ENCODE measurements around the gene KLC1. TPM values are rescaled to one million over a fixed set of nuclear protein-coding genes. Genes with fewer than 3 reads are reported as not detected.

The KLC1 gene
- total RNA-seq, 1 donor from 2014 or later: 238 TPM

GRCh38 chr14:103659631-103660030, 30.6 kb downstream of the KLC1 start:
- Histone ChIP-seq H3K79me2 (ENCODE audit: insufficient read depth, low read length) (peaks cover 84% of the 10 kb centered on the region), H3K9ac (ENCODE audit: low read length) (no peak overlapping the region), H3K4me1 (ENCODE audit: insufficient read depth, low read length) (peaks cover 25% of the 10 kb centered on the region), H4K20me1 (ENCODE audit: insufficient read depth, low read length) (peaks cover 64% of the 10 kb centered on the region), H3K9me3 (ENCODE audit: insufficient read depth, low read depth, low read length) (no peaks in the 10 kb centered on the region), H3K27ac (ENCODE audit: low read depth, low read length) (no peak overlapping the region), H3K4me2 (ENCODE audit: low read length) (no peak overlapping the region), H3K4me3 (ENCODE audit: insufficient read depth, low read depth, low read length) (no peak overlapping the region), H3K27me3 (ENCODE audit: insufficient read depth, low read length) (no peaks in the 10 kb centered on the region), H3K36me3 (ENCODE audit: insufficient read depth, low read length) (peaks cover 53% of the 10 kb centered on the region), H2AFZ (ENCODE audit: low read depth, low read length) (no peak overlapping the region)
- Mint-ChIP-seq H3K27me3 (ENCODE audit: low read depth, unreplicated experiment) (no peaks in the 10 kb centered on the region), H3K4me3 (ENCODE audit: unreplicated experiment) (no peak overlapping the region), H3K27ac (ENCODE audit: unreplicated experiment) (no peak overlapping the region), H3K4me1 (ENCODE audit: low read depth, unreplicated experiment) (peaks cover 25% of the 10 kb centered on the region), H3K9me3 (ENCODE audit: unreplicated experiment) (no peaks in the 10 kb centered on the region), H3K36me3 (ENCODE audit: low read depth, unreplicated experiment) (peaks cover 28% of the 10 kb centered on the region)
- TF ChIP-seq EZH2 (IDR thresholded peaks at IDR 0.05; ENCODE audit: insufficient read depth, low read length): no peak
- no peak for TF ChIP-seq CTCF (IDR thresholded peaks at IDR 0.05; ENCODE audit: insufficient read depth, low read depth, low read length)
- FAIRE-seq (no peak), DNase-seq (ENCODE audit: low read depth) (no peak)

DNA sequence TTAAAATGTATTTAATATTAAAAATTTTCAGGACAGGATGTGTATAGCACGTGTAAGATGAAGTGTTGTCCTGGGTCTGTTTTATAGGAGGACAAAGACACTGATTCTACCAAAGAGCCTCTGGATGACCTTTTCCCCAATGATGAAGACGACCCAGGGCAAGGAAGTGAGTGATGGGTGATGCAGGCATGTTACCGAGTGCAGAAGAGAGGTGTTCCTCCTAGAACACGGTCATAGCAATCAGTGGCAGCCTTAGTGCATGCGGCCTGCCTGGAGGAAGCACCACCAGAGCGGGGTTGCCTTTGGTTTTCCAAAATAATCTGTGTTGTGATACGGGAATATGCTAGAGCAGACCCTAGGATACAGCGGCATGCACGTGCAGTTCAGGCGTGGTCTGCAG, 33.0 kb downstream of the KLC1 start:
- Mint-ChIP-seq H3K9me3 (ENCODE audit: unreplicated experiment) (no peaks in the 10 kb centered on the region), H3K36me3 (ENCODE audit: low read depth, unreplicated experiment) (peaks cover 25% of the 10 kb centered on the region), H3K27me3 (ENCODE audit: low read depth, unreplicated experiment) (no peaks in the 10 kb centered on the region), H3K4me3 (ENCODE audit: unreplicated experiment) (no peak overlapping the region), H3K4me1 (ENCODE audit: low read depth, unreplicated experiment) (peaks cover 23% of the 10 kb centered on the region), H3K27ac (ENCODE audit: unreplicated experiment) (peak overlapping the region; percentile 2)
- H3K4me3 ChIP-seq (ENCODE audit: insufficient read depth, low read depth, low read length): no peak overlapping the region
- H3K27ac ChIP-seq (ENCODE audit: low read depth, low read length): no peak overlapping the region
- no peak overlapping the region for H3K9ac ChIP-seq (ENCODE audit: low read length)
- H3K4me2 ChIP-seq (ENCODE audit: low read length): no peak overlapping the region
- H3K9me3 ChIP-seq (ENCODE audit: insufficient read depth, low read depth, low read length): no peaks in the 10 kb centered on the region
- H3K79me2 ChIP-seq (ENCODE audit: insufficient read depth, low read length): peaks cover 81% of the 10 kb centered on the region
- FAIRE-seq (no peak), DNase-seq (ENCODE audit: low read depth) (no peak)
- H3K27me3 ChIP-seq (ENCODE audit: insufficient read depth, low read length): no peaks in the 10 kb centered on the region
- peaks cover 58% of the 10 kb centered on the region for H4K20me1 ChIP-seq (ENCODE audit: insufficient read depth, low read length)
- H3K4me1 ChIP-seq (ENCODE audit: insufficient read depth, low read length): peaks cover 22% of the 10 kb centered on the region
- peaks cover 38% of the 10 kb centered on the region for H3K36me3 ChIP-seq (ENCODE audit: insufficient read depth, low read length)
- no peak overlapping the region for H2AFZ ChIP-seq (ENCODE audit: low read depth, low read length)
- TF ChIP-seq CTCF (IDR thresholded peaks at IDR 0.05; ENCODE audit: insufficient read depth, low read depth, low read length) (no peak), EZH2 (IDR thresholded peaks at IDR 0.05; ENCODE audit: insufficient read depth, low read length) (no peak)

GRCh38 chr14:103662591-103662990, 33.6 kb downstream of the KLC1 start:
- H3K36me3 Mint-ChIP-seq (ENCODE audit: low read depth, unreplicated experiment): peaks cover 25% of the 10 kb centered on the region
- no peaks in the 10 kb centered on the region for H3K27me3 ChIP-seq (ENCODE audit: insufficient read depth, low read length)
- H3K4me3 ChIP-seq (ENCODE audit: insufficient read depth, low read depth, low read length): no peak overlapping the region
- DNase-seq (ENCODE audit: low read depth) (no peak), FAIRE-seq (no peak)
- peaks cover 58% of the 10 kb centered on the region for H4K20me1 ChIP-seq (ENCODE audit: insufficient read depth, low read length)
- peaks cover 37% of the 10 kb centered on the region for H3K36me3 ChIP-seq (ENCODE audit: insufficient read depth, low read length)
- H3K79me2 ChIP-seq (ENCODE audit: insufficient read depth, low read length): peaks cover 81% of the 10 kb centered on the region
- H3K27ac ChIP-seq (ENCODE audit: low read depth, low read length): no peak overlapping the region
- no peak overlapping the region for H3K9ac ChIP-seq (ENCODE audit: low read length)
- H3K4me1 ChIP-seq (ENCODE audit: insufficient read depth, low read length): peaks cover 16% of the 10 kb centered on the region
- TF ChIP-seq CTCF (IDR thresholded peaks at IDR 0.05; ENCODE audit: insufficient read depth, low read depth, low read length) (no peak), EZH2 (IDR thresholded peaks at IDR 0.05; ENCODE audit: insufficient read depth, low read length) (no peak)
- H3K4me2 ChIP-seq (ENCODE audit: low read length): no peak overlapping the region
- peaks cover 19% of the 10 kb centered on the region for H3K4me1 Mint-ChIP-seq (ENCODE audit: low read depth, unreplicated experiment)
- no peak overlapping the region for H3K4me3 Mint-ChIP-seq (ENCODE audit: unreplicated experiment)
- H3K9me3 ChIP-seq (ENCODE audit: insufficient read depth, low read depth, low read length): no peaks in the 10 kb centered on the region
- H2AFZ ChIP-seq (ENCODE audit: low read depth, low read length): no peak overlapping the region
- H3K9me3 Mint-ChIP-seq (ENCODE audit: unreplicated experiment): no peaks in the 10 kb centered on the region
- H3K27me3 Mint-ChIP-seq (ENCODE audit: low read depth, unreplicated experiment): no peaks in the 10 kb centered on the region
- peak overlapping the region; percentile 69 for H3K27ac Mint-ChIP-seq (ENCODE audit: unreplicated experiment)
